Neural cell (in vitro differentiated cells): ENCODE measurements around the gene SLC12A5.

ENCODE experiments used
- EZH2 ChIP-seq: fragments of 200-600, 300-800 bp; shearing (Covaris generic), sonication (generic); IDR thresholded peaks from 2 replicates; pipeline ENCODE4 v1.6.1; 2014; ENCODE audit warnings: antibody characterized with exemption, low read length, borderline replicate concordance, mild to moderate bottlenecking; ENCODE audit not compliant: insufficient read depth, poor library complexity, severe bottlenecking
- RAD21 ChIP-seq: fragments of 450-650 bp; conservative IDR thresholded peaks from 2 replicates; pipeline ENCODE4 v1.6.1; 2014; ENCODE audit warnings: antibody characterized with exemption, mild to moderate bottlenecking, moderate library complexity
- TF ChIP-seq, protein P1 (sequence below): fragments of 450-650 bp; IDR thresholded peaks from 2 replicates; pipeline ENCODE4 v1.5.1; 2014; ENCODE audit warnings: antibody characterized with exemption, mild to moderate bottlenecking, moderate library complexity; ENCODE audit not compliant: poor library complexity, severe bottlenecking

GRCh38 chr20:46063652-46064054 is 34.6 kb downstream of the SLC12A5 start:
- TF ChIP-seq EZH2 = no peak
- TF ChIP-seq, protein P1, sequence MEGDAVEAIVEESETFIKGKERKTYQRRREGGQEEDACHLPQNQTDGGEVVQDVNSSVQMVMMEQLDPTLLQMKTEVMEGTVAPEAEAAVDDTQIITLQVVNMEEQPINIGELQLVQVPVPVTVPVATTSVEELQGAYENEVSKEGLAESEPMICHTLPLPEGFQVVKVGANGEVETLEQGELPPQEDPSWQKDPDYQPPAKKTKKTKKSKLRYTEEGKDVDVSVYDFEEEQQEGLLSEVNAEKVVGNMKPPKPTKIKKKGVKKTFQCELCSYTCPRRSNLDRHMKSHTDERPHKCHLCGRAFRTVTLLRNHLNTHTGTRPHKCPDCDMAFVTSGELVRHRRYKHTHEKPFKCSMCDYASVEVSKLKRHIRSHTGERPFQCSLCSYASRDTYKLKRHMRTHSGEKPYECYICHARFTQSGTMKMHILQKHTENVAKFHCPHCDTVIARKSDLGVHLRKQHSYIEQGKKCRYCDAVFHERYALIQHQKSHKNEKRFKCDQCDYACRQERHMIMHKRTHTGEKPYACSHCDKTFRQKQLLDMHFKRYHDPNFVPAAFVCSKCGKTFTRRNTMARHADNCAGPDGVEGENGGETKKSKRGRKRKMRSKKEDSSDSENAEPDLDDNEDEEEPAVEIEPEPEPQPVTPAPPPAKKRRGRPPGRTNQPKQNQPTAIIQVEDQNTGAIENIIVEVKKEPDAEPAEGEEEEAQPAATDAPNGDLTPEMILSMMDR = no peak
- no peak for TF ChIP-seq RAD21
